Breast epithelium (tissue), 3 donors: ENCODE results near the gene CLSTN2.

Source experiments
- POLR2AphosphoS5 ChIP-seq, 3 donors: sonication (generic); formaldehyde crosslinking; IDR thresholded peaks; one replicate each; pipeline ENCODE4 v1.6.1; 2017; ENCODE audit warnings: antibody characterized with exemption in 3 of 3
- TF ChIP-seq, protein P1 (sequence below), 3 donors: fragments of 450-650 bp; IDR thresholded peaks; one replicate each; pipeline ENCODE4 v1.5.1; 2016 to 2017; ENCODE audit warnings: antibody characterized with exemption in 3 of 3, mild to moderate bottlenecking in 3 of 3, moderate library complexity in 3 of 3

- TF ChIP-seq POLR2AphosphoS5 (IDR thresholded peaks at IDR 0.05), result no peak
- TF ChIP-seq, protein P1, sequence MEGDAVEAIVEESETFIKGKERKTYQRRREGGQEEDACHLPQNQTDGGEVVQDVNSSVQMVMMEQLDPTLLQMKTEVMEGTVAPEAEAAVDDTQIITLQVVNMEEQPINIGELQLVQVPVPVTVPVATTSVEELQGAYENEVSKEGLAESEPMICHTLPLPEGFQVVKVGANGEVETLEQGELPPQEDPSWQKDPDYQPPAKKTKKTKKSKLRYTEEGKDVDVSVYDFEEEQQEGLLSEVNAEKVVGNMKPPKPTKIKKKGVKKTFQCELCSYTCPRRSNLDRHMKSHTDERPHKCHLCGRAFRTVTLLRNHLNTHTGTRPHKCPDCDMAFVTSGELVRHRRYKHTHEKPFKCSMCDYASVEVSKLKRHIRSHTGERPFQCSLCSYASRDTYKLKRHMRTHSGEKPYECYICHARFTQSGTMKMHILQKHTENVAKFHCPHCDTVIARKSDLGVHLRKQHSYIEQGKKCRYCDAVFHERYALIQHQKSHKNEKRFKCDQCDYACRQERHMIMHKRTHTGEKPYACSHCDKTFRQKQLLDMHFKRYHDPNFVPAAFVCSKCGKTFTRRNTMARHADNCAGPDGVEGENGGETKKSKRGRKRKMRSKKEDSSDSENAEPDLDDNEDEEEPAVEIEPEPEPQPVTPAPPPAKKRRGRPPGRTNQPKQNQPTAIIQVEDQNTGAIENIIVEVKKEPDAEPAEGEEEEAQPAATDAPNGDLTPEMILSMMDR (IDR thresholded peaks at IDR 0.05), result no peak
These were observed 235.6 kb downstream of the CLSTN2 start for GRCh38 chr3:140170612-140171011.
